Measurements from ENCODE around the gene DAG1.
"Not testable (repeated sequence)": the region's sequence is repeated elsewhere in the genome, so short reads cannot be mapped to it uniquely, and the experiment has no call there.

DAG1 gene

GRCh38 chr3:49489247-49489646 is 19.2 kb downstream of the DAG1 start:
- in situ Hi-C loops (cut with MboI; ENCODE audit: low sequenced_read_pairs, unreplicated experiment): no loop called here
- TF ChIP-seq CTCF (IDR thresholded peaks at IDR 0.05; ENCODE audit: borderline replicate concordance, control extremely low read depth, extremely low read depth, insufficient read depth, missing control alignments): no peak
- DNase-seq (ENCODE audit: low spot score): no peak

GRCh38 chr3:49492969-49493368 is 22.9 kb downstream of the DAG1 start:
- no peak for DNase-seq (ENCODE audit: low spot score)
- in situ Hi-C loops (cut with MboI; ENCODE audit: low sequenced_read_pairs, unreplicated experiment): no loop called here
- TF ChIP-seq CTCF (IDR thresholded peaks at IDR 0.05; ENCODE audit: borderline replicate concordance, control extremely low read depth, extremely low read depth, insufficient read depth, missing control alignments): no peak

- in situ Hi-C loops (cut with MboI; ENCODE audit: low sequenced_read_pairs, unreplicated experiment): no loop called here
- TF ChIP-seq CTCF (IDR thresholded peaks at IDR 0.05; ENCODE audit: borderline replicate concordance, control extremely low read depth, extremely low read depth, insufficient read depth, missing control alignments): no peak
- DNase-seq (ENCODE audit: low spot score): no peak
Measured at GRCh38 chr3:49493901-49494300, 23.8 kb downstream of the DAG1 start.

GRCh38 chr3:49495023-49495422 is 25.0 kb downstream of the DAG1 start:
- TF ChIP-seq CTCF (IDR thresholded peaks at IDR 0.05; ENCODE audit: borderline replicate concordance, control extremely low read depth, extremely low read depth, insufficient read depth, missing control alignments): no peak
- in situ Hi-C loops (cut with MboI; ENCODE audit: low sequenced_read_pairs, unreplicated experiment): no loop called here
- no peak for DNase-seq (ENCODE audit: low spot score)

GRCh38 chr3:49496845-49497244 is 26.8 kb downstream of the DAG1 start:
- in situ Hi-C loops (cut with MboI; ENCODE audit: low sequenced_read_pairs, unreplicated experiment); DNase-seq (ENCODE audit: low spot score): not testable (repeated sequence)

- in situ Hi-C loops (cut with MboI; ENCODE audit: low sequenced_read_pairs, unreplicated experiment): no loop called here
- no peak for TF ChIP-seq CTCF (IDR thresholded peaks at IDR 0.05; ENCODE audit: borderline replicate concordance, control extremely low read depth, extremely low read depth, insufficient read depth, missing control alignments)
- no peak for DNase-seq (ENCODE audit: low spot score)
Measured at GRCh38 chr3:49497606-49498005, 27.5 kb downstream of the DAG1 start.

GRCh38 chr3:49498239-49498638 is 28.2 kb downstream of the DAG1 start:
- in situ Hi-C loops (cut with MboI; ENCODE audit: low sequenced_read_pairs, unreplicated experiment): no loop called here
- TF ChIP-seq CTCF (IDR thresholded peaks at IDR 0.05; ENCODE audit: borderline replicate concordance, control extremely low read depth, extremely low read depth, insufficient read depth, missing control alignments): no peak
- no peak for DNase-seq (ENCODE audit: low spot score)
